NCI-H1417 treated with DMSO at 0.1 percent for 48 hours (cell line): ENCODE results near the gene NHEJ1.
"Not testable (repeated sequence)": the region's sequence is repeated elsewhere in the genome, so short reads cannot be mapped to it uniquely, and the experiment has no call there.

Source experiments
- DNase-seq: peaks from one replicate; lab custom pipeline; 2025; lab: John Stamatoyannopoulos, UW

The NHEJ1 gene, protein sequence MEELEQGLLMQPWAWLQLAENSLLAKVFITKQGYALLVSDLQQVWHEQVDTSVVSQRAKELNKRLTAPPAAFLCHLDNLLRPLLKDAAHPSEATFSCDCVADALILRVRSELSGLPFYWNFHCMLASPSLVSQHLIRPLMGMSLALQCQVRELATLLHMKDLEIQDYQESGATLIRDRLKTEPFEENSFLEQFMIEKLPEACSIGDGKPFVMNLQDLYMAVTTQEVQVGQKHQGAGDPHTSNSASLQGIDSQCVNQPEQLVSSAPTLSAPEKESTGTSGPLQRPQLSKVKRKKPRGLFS

DNA sequence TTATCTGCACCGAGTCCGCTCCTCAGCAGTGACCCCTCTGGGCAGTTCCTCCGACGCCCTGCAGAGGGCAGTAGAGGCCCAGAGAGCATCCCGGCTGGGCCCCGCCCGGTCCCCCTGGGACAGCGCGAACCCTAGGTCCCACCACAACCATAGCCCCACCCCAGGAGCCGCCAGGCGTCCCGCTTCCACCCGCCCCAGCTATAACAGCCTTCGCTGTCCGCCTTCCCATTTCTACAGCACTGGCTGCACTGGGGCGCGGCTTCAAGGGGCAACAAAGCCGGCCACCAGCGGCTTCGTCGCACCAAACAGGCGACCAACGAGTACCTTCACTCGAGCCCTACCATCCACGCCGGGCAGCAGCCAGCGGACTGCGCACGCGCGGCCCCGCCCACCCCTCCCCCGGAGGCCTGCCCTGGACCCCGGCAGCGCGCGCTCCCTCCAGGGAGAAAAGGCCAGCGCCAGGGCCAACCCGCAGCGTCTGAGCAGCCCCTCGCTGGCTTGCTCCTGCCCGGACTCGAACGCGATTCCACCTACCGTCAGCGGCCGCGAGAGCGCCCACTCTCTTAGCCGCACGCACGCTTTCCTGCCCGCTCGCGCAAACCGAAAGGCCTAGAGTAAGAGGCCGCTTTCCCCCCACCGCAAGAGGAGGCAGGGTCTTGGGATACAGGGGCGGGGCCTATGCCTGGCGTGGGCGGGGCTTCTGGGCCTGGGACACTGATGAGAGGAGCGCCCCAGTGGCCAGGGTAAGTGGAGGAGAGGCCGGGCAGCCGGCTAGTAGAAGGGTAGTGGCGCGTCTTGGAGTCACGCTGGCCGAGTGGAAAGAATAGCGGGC, at the start of gene NHEJ1:
NHEJ1 (minus strand) TSS at position 630 of the 832 bp plus-strand sequence. CDS start 2,453 bp downstream, outside the sequence.
- DNase-seq, result peak; percentile 82

DNA sequence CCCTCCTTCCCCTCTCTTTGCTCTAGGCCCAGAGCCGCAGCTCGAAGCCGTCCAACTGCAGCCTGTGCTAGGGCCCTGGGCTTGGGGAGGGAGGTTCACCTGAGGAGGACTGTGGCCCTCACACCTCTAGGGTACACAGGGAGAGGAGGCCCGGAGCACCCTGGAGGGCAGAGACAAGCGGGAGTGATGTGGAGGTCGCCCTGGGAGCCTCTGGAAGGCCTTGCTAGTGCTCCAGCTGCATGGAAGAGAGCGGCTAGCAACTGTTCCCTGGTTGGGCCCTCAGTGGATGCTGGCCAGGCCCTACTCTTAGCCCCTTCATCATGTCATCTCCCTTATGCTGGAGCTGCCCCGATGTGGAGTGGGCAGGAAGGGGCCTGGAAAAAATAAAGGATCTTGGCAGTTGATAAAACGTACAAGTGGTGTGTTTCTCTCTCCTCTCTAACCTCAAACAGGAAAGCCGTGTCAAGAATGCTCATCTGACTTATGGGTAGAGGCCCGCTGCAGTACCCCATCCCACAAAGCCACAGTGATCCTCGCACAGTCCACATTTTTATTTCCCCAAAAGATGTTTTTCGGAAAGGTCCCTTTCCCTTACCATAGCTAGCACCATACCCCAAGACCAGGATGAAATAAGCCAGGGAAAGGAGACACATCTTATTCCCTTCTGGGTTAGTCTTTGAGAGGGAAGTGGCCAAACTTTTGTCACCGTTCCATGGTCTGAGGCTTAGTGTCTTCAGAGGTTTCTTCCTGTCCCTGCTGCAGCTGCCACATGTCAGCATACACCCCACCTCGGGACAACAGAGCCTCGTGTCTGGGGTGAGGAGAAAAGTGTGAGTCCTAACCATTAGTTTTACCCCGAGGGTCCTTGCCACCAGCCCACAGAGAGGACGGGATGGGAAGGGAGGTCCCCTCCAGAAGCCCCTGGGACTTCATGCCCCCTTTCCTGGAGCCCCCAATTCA, 48.9 kb upstream of the NHEJ1 start:
- no peak for DNase-seq

DNA sequence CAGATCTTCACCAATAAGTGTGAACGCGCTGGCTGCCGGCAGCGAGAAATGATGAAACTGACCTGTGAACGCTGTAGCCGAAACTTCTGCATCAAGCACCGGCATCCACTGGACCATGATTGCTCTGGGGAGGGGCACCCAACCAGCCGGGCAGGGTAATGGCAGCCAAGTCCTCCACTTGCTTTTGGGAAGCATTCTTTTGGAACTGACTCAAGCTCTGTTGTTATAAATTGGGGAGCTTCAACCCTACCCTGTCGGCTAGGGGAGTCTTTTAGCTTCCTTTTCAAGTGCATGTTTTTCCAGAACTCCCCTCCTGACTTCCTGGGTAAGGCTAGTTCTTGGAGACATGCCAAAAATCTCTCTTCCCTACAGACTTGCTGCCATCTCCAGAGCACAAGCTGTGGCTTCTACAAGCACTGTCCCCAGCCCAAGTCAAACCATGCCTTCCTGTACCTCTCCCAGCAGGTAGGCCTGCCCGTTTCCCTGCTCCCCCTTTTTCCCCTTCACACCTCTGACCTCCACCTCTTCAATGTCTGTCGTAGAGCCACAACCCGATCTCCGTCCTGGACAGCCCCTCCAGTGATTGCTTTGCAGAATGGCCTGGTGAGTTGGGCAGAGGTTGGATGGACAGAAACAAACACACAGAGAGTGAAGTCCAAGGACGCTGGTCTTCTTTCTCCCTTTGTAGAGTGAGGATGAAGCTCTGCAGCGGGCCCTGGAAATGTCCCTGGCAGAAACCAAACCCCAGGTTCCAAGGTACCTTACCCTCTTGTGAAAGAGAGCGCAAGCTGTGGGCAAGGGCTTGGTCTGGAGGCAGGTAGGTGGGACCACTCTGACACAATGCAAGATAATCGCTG, 47.5 kb upstream of the NHEJ1 start:
- DNase-seq, result no peak

DNA sequence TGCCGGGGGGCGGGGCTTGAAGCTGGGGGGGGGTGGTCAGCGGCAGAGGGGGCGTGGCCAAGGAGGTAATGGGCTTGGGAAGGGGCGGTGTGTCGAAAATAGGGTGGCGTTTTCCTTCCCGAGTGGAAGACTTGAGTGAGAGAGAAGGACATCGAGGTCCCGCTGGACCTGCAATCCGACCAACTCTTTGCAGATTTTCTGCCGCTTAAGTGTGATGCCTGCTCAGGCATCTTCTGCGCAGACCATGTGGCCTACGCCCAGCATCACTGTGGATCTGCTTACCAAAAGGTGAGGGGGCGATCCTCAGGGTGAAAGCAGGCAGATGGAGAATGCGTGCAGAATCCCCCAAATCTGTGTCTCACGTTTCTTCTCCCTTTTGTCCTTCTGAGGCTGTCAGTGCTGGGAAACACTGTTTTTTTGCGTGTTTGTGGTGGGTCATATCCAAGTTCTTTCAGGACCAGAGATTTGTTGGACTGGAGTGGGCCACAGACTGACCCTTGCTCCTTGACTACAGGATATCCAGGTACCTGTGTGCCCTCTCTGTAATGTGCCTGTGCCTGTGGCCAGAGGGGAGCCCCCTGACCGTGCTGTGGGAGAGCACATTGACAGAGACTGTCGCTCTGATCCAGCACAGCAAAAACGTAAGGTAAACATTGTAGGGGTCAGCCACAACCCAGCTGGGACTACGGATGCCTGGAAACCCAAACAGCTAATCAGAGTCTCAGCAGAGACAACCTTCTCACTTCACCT, 46.7 kb upstream of the NHEJ1 start:
- DNase-seq, result no peak

DNA sequence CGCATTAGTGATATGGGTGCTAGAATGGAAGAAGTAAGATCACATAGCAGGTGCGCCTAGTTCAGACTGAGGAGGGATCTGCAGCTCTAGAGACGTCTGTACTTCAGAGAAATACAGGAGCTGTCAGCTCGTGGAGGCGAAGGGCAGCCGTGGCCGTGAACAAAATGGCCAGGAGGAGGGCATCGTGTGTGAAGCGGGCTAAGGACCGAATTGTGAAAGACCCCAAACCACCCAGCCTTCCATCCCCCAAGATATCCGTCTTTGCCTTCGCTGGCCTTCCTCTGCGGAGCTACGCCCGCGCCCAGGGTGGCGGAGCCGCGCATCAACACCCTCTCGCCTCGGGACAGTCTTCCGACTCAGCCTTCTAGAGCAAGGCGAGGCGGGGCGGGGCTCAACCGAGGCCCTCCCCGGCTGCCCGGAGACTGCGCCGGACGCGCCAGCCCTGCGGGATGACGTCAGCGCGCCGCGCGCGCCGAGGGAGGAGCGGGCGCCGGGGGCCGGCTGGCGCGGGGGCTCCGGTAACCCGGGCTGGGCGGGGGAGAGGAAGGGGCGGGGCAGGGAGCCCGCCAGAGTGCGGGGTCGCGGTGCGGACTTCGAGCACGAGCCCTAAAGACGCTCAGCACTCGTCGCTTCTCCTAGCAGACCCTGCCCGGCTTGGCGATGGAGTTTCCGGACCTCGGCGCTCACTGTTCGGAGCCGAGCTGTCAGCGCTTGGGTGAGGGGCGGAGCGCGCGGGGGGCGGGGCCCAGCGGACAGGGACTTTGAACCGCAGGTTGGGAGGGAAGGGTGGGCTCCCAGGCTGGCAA, 45.9 kb upstream of the NHEJ1 start, which contains the start of gene ZFAND2B:
ZFAND2B (plus strand) TSS at position 455 of the 806 bp plus-strand sequence; CDS start at position 661, 206 bp downstream.
- peak; percentile 59 for DNase-seq

DNA sequence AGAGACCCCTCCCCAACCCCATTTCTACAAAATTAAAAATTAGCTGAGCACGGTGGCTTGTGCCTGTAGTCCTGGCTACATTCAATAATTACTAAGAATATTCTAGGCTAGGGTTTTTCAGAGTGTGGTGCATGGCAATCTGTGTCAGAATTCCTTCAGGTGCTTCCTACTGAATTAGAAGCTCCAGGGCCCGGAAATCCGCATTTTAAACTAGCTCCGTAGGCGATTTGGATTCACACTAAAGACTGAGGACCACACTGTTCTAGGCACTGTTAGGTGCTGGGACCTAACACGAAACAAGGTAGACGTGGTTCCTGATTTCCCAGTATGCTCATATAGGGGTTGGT, 45.3 kb upstream of the NHEJ1 start:
- no peak for DNase-seq

DNA sequence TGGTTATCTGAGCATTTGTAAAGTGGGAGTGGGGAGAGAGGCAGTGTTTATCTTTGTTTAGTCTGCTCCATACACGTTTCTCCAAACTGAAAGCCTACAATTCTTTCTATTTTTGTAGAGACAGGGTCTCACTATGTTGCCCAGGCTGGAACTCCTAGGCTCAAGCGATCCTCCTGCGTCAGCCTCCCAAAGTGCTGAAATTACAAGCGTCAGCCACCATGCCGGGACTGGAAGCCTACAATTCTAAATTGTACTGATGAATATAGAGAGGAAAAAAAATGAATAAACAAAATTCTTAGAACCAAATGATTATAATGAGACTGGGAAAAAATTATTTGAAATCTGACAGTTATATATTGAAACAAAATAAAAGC, 44.5 kb upstream of the NHEJ1 start:
- DNase-seq, result no peak

DNA sequence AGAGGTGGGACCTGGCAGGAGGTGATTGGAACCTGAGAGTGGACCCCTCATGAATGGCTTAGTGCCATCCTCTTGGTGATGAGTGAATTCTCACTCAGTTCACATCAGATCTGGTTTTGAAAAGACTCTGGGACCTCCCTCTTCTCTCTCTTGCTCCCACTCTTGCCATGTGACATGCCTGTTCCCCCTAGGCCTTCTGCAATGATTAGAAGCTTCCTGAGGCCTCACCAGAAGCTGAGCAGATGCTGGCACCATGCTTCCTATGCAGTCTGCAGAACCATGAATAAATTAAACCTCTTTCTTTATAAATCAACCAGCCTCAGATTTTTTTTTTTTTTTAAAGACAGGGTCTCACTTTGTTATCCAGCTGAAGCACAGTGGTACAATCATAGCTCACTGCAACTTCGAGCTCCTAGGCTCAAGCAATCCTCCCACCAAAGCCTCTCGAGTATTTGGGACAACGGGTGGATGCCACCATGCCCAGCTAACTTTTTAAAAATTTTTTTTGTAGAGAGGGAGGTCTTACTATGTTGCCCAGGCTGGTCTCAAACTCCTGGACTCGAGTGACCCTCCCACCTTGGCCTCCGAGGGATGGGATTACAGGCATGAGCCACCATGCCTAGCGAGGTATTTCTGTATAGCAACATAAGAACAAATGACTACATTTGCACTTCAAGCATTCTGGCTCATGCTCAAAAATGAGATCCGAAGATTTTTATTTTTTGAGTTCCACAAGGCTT, 44.0 kb upstream of the NHEJ1 start:
- DNase-seq, result no peak

DNA sequence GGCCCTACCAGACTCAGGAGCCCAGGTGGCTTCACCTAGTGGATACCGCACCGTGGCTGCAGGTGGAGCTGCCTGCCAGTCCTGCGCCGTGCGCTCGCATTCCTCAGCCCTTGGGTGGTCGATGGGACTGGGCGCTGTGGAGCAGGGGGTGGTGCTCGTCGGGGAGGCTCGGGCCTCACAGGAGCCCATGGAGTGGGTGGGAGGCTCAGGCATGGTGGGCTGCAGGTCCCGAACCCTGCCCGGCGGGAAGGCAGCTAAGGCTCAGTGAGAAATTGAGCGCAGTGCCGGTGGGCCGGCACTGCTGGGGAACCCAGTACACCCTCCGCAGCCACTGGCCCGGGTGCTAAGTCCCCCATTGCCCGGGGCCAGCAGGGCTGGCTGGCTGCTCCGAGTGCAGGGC, 40.7 kb upstream of the NHEJ1 start:
- DNase-seq, result not testable (repeated sequence)

DNA sequence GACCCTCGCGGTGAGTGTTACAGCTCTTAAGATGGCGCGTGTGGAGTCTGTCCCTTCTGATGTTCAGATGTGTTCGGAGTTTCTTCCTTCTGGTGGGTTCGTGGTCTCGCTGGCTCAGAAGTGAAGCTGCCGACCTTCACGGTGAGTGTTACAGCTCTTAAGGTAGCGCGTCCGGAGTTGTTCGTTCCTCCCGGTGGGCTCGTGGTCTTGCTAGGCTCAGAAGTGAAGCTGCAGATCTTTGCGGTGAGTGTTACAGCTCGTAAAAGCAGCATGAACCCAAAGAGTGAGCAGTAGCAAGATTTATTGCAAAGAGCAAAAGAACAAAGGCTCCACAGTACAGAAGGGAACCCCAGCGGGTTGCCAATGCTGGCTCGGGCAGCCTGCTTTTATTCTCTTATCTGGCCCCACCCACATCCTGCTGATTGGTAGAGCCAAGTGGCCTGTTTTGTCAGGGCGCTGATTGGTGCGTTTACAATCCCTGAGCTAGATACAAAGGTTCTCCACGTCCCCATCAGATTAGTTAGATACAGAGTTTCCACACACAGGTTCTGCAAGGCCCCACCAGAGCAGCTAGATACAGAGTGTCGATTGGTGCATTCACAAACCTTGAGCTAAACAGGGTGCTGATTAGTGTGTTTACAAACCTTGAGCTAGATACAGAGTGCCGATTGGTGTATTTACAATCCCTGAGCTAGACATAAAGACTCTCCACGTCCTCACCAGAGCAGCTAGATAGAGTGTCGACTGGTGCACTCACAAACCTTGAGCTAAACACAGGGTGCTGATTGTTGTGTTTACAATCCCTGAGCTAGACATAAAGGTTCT, 40.1 kb upstream of the NHEJ1 start:
- DNase-seq, result not testable (repeated sequence)

DNA sequence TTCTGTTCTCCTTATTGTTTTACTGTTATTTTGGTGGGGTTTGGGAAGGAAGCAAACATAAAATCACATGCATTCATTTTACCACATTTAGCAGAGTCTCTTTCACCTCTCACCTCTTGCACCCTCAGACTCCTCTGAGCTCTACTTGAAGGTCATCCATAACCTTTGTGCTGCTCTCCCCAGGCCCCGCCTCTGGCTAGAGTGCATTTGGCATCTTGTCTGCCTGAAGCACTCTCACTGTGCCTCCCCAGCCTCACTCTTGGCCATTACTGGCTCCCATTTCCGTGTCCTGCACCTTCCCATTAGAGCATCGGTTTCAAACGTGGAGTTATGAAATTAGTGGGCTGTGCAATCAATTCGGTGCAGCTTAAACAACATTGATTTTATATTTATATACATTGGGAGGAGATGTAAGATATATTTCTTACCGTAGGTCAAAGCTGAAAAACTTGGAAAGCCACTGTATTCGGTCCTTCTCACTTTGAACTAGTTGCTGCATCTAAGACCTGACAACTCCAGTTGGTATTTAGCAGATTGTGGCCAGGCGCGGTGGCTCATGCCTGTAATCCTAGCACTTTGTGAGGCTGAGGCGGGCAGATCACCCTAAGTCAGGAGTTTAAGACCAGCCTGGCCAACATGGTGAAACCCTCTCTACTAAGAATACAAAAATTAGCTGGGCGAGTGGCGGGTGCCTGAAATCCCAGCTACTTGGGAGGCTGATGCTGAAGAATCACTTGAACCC, 39.0 kb upstream of the NHEJ1 start:
- no peak for DNase-seq

DNA sequence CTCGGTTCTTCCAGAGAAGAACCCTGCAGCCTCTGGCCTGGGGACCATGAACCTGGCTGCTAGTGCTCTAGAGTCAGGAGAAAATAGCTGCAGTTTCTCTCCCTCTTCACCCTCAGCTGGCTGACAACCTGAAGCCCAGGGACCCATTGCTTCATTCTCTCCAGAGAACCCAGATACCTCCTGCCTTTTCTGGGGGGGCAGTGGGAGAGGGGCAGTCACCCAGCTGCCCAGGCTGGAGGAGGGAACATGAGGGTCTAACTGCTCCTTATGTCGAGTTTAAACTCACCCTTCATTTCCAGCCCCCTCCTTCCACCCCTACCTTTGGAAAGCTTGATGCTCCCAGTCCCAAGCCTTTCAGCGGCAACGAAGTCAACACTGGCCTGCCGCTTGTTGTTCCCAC, 38.4 kb upstream of the NHEJ1 start:
- DNase-seq, result no peak

DNA sequence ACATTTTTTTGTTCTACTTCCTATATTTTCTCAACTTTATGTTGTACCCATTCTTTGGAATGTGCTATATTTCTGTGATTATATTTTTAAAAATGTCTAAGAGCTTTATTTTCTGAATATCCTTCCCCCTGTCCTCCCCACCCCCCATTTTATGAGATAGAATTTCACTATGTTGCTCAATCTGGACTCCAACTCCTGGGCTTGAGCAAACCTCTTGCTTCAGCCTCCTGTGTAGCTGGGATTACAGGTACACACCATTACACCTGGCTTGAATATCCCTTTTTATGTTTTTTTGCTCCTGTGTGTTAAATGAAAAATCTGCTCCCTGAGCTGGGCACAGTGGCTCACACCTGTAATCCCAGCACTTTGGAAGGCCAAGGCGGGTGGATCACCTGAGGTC, 36.8 kb upstream of the NHEJ1 start:
- DNase-seq, result no peak

DNA sequence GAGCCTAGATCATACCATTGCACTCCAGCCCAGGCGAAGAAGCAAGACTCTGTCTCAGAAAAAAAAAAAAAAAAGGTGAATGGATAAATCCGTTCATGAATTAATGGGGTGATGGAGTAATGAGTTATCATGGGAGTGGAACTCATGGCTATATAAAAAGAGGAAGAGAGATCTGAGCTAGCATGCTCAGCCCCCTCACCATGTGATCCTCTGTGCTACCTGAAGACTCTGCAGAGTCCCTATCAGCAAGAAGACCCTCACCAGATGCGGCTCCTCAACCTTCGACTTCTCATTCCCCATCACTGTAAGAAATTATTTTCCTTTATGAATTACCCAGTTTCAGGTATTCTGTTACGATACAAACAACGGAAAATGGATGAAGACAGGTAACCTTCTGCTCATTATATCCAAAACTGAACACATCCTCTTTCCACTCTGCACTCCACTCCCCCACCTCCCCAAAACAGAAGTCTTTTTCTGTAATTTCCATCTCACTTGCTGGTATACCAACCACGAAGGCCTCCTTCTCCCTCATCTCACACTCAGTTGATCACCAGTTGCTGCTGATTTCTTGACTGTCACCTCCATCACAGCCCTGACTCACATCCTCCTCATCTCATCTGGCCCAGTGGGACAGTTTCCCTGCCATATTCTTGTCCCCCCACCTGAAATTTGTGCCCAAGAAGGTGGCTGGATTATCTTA, 26.3 kb upstream of the NHEJ1 start:
- no peak for DNase-seq

DNA sequence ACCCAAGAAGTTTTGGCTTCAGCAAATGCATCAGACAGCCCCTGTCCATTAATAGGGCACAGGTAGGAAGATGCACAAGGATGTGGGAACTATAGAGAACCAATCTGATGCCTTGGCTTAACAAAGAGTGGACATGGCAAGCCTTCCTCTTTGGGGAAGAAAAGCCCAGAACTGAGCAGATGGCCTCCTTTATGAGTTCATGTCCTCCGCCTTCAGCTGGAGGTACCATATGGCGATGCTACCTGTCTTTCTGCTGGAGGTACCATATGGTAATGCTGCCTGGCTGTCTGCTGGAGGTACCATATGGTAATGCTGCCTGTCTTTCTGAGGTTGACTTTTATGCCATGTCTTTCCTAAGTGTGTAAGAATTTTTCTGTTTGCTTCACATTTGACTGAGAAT, 23.5 kb upstream of the NHEJ1 start:
- no peak for DNase-seq

DNA sequence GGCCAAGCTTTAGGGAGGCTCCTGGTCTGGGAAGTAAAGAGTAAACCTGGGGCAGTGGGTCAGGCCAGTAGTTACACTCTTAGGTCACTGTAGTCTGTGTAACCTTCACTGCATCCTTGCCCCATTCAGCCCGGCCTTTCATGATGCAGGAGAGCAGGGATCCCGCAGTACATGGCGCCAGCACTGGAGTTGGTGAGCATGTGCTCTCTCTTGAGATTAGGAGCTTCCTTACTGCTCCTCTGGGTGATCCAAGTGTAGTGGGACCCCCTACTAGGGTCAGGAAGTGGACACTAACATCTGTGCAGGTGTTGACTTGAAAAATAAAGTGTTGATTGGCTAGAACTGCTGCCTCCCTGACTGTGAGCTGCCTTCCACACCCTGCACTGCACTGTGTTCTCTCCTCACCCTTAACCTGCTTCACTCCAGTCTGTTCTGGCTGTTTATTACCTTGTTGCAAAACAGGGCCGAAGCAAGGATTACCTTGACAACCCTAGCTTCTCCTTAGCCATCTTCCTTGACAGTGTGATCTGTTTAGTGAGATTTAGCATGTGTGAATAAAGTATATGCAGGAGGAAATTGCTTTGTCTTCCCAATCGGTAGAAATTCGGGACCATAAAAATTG, 22.6 kb upstream of the NHEJ1 start:
- DNase-seq, result no peak
